A549 (cell line): Measurements from ENCODE around the gene IGLON5. TPM values are rescaled to one million over a fixed set of nuclear protein-coding genes. Genes with fewer than 3 reads are reported as not detected.

ENCODE experiments used
- ATAC-seq, 2 experiments: fragments of 200-7000 bp in 1 of 2; fragments of >200 bp in 1 of 2; cut with Nextera tagmentation in 1 of 2; cut with Tn5 transposase in 1 of 2; 3 replicates each; pipeline versions ENCODE4 v1.8.0 to v1.9.1; 2018 to 2020; ENCODE audit warnings: mild to moderate bottlenecking in 1 of 2, moderate library complexity in 1 of 2
- CTCF ChIA-PET: fragments of 300-600 bp; sonication (Branson Sonifier 250); formaldehyde crosslinking; extraction: SDS; loops from one replicate; lab custom pipeline; 2021; ENCODE audit warnings: antibody characterized with exemption, inconsistent platforms; lab: Yijun Ruan, JAX
- POLR2A ChIA-PET: fragments of 350-600 bp; formaldehyde crosslinking; extraction: SDS; loops from one replicate; lab custom pipeline; 2021; ENCODE audit warnings: antibody characterized with exemption, inconsistent platforms; lab: Yijun Ruan, JAX
- DNase-seq, 2 experiments: peaks; one replicate each; pipeline versions ENCODE4 v3.0.0 to v3.0.0-alpha.2; 2011 to 2016; ENCODE audit warnings: low read depth in 1 of 2, low spot score in 1 of 2
- FAIRE-seq: peaks from 2 replicates; lab custom pipeline; 2011; peaks lifted over from hg19 to GRCh38; lab: Jason Lieb, UNC
- H3K27ac ChIP-seq, 2 experiments: fragments of >200 bp; sonication (Bioruptor Twin); formaldehyde crosslinking; 3 replicates each; pipeline ENCODE4 v1.5.1; 2016 to 2017
- H3K4me1 ChIP-seq: fragments of >200 bp; sonication (Bioruptor Twin); formaldehyde crosslinking; 3 replicates; pipeline ENCODE4 v1.6.1; 2016
- H3K4me2 ChIP-seq: fragments of >200 bp; sonication (Bioruptor Twin); formaldehyde crosslinking; 3 replicates; pipeline ENCODE4 v1.6.1; 2016
- H3K4me3 ChIP-seq: fragments of >200 bp; sonication (Bioruptor Twin); formaldehyde crosslinking; 3 replicates; pipeline ENCODE4 v1.5.1; 2016
- H3K9me3 ChIP-seq: fragments of >200 bp; sonication (Bioruptor Twin); formaldehyde crosslinking; 3 replicates; pipeline ENCODE4 v1.6.1; 2016
- BHLHE40 ChIP-seq: IDR thresholded peaks from 2 replicates; pipeline ENCODE4 v1.6.1; 2012; ENCODE audit warnings: low read depth, low read length, inconsistent platforms
- CBX2 ChIP-seq: fragments of 200-600 bp; sonication (generic); IDR thresholded peaks from 2 replicates; pipeline ENCODE4 v1.6.1; 2016; ENCODE audit warnings: low read depth, mild to moderate bottlenecking, borderline replicate concordance
- CBX8 ChIP-seq: fragments of 200-600 bp; sonication (generic); IDR thresholded peaks from 2 replicates; pipeline ENCODE4 v1.6.1; 2016
- CEBPB ChIP-seq, 2 experiments: fragments of >200 bp in 1 of 2; sonication (Bioruptor Twin) in 1 of 2; formaldehyde crosslinking in 1 of 2; IDR thresholded peaks; 2 replicates each; pipeline ENCODE4 v1.6.1; 2012 to 2016
- ESRRA ChIP-seq: fragments of 150-350 bp; IDR thresholded peaks from 2 replicates; pipeline ENCODE4 v1.6.1; 2014; ENCODE audit warnings: mild to moderate bottlenecking, low read length, borderline replicate concordance
- FOSB ChIP-seq: fragments of 250-450 bp; sonication (Bioruptor Pico); IDR thresholded peaks from 2 replicates; pipeline ENCODE4 v1.5.0; 2020; ENCODE audit warnings: mild to moderate bottlenecking, moderate library complexity
- FOSL2 ChIP-seq, 2 experiments: fragments of 450-650 bp in 1 of 2; fragments of >200 bp in 1 of 2; sonication (Bioruptor Twin) in 1 of 2; formaldehyde crosslinking; IDR thresholded peaks; 2 replicates each; pipeline versions ENCODE4 v1.5.0 to v1.6.1; 2016 to 2020; ENCODE audit warnings: mild to moderate bottlenecking in 1 of 2, moderate library complexity in 1 of 2
- GATA3 ChIP-seq: IDR thresholded peaks from 2 replicates; pipeline ENCODE4 v1.6.1; 2012; ENCODE audit warnings: borderline replicate concordance
- HOXA7 ChIP-seq: fragments of 250-450 bp; sonication (Bioruptor Pico); IDR thresholded peaks from 2 replicates; pipeline ENCODE4 v1.5.0; 2020; ENCODE audit warnings: mild to moderate bottlenecking, moderate library complexity
- HOXB13 ChIP-seq: fragments of 250-450 bp; sonication (Bioruptor Pico); IDR thresholded peaks from 2 replicates; pipeline ENCODE4 v1.5.0; 2020; ENCODE audit warnings: low read depth, mild to moderate bottlenecking, moderate library complexity
- JUNB ChIP-seq: fragments of >200 bp; sonication (Bioruptor Twin); formaldehyde crosslinking; IDR thresholded peaks from 2 replicates; pipeline ENCODE4 v1.6.1; 2016
- KDM5A ChIP-seq: fragments of 200-600 bp; sonication (generic); IDR thresholded peaks from 2 replicates; pipeline ENCODE4 v1.6.1; 2016; ENCODE audit warnings: antibody characterized with exemption, mild to moderate bottlenecking
- MAFK ChIP-seq: fragments of 450-650 bp; IDR thresholded peaks from 2 replicates; pipeline ENCODE4 v1.6.1; 2014; ENCODE audit not compliant: partially characterized antibody
- PHF8 ChIP-seq: fragments of 200-600 bp; sonication (generic); IDR thresholded peaks from 2 replicates; pipeline ENCODE4 v1.6.1; 2016; ENCODE audit warnings: low read depth, mild to moderate bottlenecking, antibody characterized with exemption, moderate library complexity, borderline replicate concordance
- POLR2A ChIP-seq: IDR thresholded peaks from 2 replicates; pipeline ENCODE4 v1.6.1; 2012; ENCODE audit warnings: mild to moderate bottlenecking, low read length
- RCOR1 ChIP-seq: fragments of 150-350 bp; IDR thresholded peaks from 2 replicates; pipeline ENCODE4 v1.6.1; 2014; ENCODE audit warnings: antibody characterized with exemption, low read length, low read depth
- SMC3 ChIP-seq: fragments of >200 bp; sonication (Bioruptor Twin); formaldehyde crosslinking; IDR thresholded peaks from 3 replicates; pipeline ENCODE4 v1.6.1; 2018; ENCODE audit warnings: inconsistent platforms
- ZC3H11A ChIP-seq: fragments of 450-650 bp; IDR thresholded peaks from 2 replicates; pipeline ENCODE4 v1.6.1; 2014; ENCODE audit warnings: antibody characterized with exemption, mild to moderate bottlenecking
- ZFP36 ChIP-seq: fragments of 450-650 bp; IDR thresholded peaks from 2 replicates; pipeline ENCODE4 v1.6.1; 2014; ENCODE audit warnings: borderline replicate concordance; ENCODE audit not compliant: partially characterized antibody
- WGBS: methylation state at CpG from one replicate; pipeline ENCODE4 v1.1.6; 2017; ENCODE audit errors: missing lambda C conversion rate; 5-methylcytosine and 5-hydroxymethylcytosine counted together
- polyA minus RNA-seq: library from RNA; depleted of rRNA, polyadenylated mRNA; stranded (reverse); fragments of >200 nt; gene quantifications from 2 replicates; pipeline ENCODE4 v1.2.3, GENCODE V29; 2011; rRNA and poly(A)+ RNA removed
- polyA plus RNA-seq, 4 experiments: library from polyadenylated mRNA; depleted of rRNA in 3 of 4; stranded (reverse); fragments of >200 nt; fragmentation: RNase III in 1 of 4; extraction: RNeasy Plus Mini Kit Qiagen cat#74134 plus additional on column Dnase treatment in 1 of 4; gene quantifications; 2 replicates in 3 of 4; 3 replicates in 1 of 4; pipeline ENCODE4 v1.2.3, GENCODE V29; 2011 to 2017
- TF ChIP-seq, protein P1 (sequence below): fragments of >200 bp; sonication (Bioruptor Twin); formaldehyde crosslinking; IDR thresholded peaks from 3 replicates; pipeline ENCODE4 v1.6.1; 2016
- TF ChIP-seq, protein P2 (sequence below): fragments of 200-600 bp; sonication (generic); IDR thresholded peaks from 2 replicates; pipeline ENCODE4 v1.6.1; 2016; ENCODE audit warnings: antibody characterized with exemption, mild to moderate bottlenecking, moderate library complexity
- TF ChIP-seq, protein P3 (sequence below): fragments of 150-350 bp; IDR thresholded peaks from 2 replicates; pipeline ENCODE4 v1.6.1; 2014; ENCODE audit warnings: low read depth, mild to moderate bottlenecking, low read length

Gene IGLON5
- polyA plus RNA-seq (2011; rRNA removed) = 0.04 and 0.08 TPM in 2 replicates
- polyA plus RNA-seq (2012; cell fraction: cytosol; rRNA removed) = 0.01 and 0.03 TPM in 2 replicates
- polyA plus RNA-seq (2012; cell fraction: nucleus; rRNA removed) = 0.05 TPM in 1 of 2 replicates, not detected in the other
- 0.05 to 0.06 TPM in 2 of 3 replicates, not detected in the other for polyA plus RNA-seq (2017; fragmentation: RNase III; extraction: RNeasy Plus Mini Kit Qiagen cat#74134 plus additional on column Dnase treatment)
- not detected in 2 replicates for polyA minus RNA-seq

DNA sequence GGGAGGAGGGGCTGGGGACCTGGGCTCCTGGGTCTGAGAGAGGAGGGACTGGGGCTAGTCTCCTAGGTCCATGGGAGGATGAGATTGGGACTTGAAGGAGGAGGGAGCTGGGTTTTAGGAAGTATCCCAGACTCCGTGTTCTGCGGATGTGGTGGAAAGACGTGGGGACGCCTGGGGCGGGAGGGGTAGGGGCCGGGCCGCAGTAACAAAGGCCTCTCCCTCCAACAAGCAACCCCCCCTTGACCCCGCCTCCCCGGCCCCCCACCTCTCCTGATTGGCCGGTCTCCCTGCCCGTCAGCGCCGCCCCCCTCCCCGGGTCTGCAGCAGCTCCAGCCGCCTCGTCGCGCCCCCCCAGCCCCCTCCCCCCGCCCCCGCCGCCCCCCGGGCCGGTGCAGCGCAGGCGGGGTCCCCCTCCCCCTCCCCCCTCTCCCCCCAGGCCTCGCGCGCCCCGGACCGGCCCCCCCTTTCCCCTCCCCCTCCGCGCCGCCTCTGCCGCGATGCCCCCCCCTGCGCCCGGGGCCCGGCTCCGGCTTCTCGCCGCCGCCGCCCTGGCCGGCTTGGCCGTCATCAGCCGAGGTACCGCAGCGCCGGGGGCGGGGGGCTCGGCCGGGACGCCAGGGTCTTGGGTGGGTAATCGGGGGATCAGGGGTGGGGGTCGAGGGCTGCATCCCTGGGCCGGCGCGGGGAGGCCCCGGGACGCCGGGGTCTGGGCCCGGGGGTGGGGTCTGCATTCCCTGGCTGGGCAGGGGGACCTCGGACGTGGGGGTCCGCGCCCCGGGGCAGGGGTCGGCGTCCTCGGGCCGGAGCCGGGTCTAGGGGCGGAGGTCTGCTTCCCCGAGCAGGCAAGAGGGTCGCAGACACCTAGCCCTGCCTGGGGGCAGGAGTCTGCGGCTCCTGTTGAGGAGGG is at the start of gene IGLON5:
Gene IGLON5 (plus strand): TSS at position 294 of the 907 bp plus-strand sequence. CDS start 204 bp downstream, at position 498.
- no peaks in the 10 kb centered on the region for H3K4me1 ChIP-seq
- WGBS = 8% methylated on average over 8 of the region's 76 CpGs
- ChIA-PET CTCF (no interaction called here), POLR2A (no interaction called here)
- no peak for ATAC-seq
- peaks cover 26% of the 10 kb centered on the region for H3K9me3 ChIP-seq
- peak within 1 kb of the TSS; percentile 60 for H3K4me2 ChIP-seq
- no peak for FAIRE-seq
- DNase-seq = no peak
- peak within 1 kb of the TSS; percentile 25; the same call in 2 of the 3 replicates for H3K4me3 ChIP-seq
- TF ChIP-seq POLR2A = no peak
- TF ChIP-seq, protein P1, sequence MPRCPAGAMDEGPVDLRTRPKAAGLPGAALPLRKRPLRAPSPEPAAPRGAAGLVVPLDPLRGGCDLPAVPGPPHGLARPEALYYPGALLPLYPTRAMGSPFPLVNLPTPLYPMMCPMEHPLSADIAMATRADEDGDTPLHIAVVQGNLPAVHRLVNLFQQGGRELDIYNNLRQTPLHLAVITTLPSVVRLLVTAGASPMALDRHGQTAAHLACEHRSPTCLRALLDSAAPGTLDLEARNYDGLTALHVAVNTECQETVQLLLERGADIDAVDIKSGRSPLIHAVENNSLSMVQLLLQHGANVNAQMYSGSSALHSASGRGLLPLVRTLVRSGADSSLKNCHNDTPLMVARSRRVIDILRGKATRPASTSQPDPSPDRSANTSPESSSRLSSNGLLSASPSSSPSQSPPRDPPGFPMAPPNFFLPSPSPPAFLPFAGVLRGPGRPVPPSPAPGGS = no peak
- TF ChIP-seq ZFP36 = no peak
- TF ChIP-seq MAFK = no peak
- TF ChIP-seq ZC3H11A = no peak
- no peak for TF ChIP-seq SMC3
- TF ChIP-seq CBX2 = no peak
- TF ChIP-seq RCOR1 = no peak
- TF ChIP-seq CEBPB (IDR thresholded peaks at IDR 0.05) = no peak
- H3K27ac ChIP-seq = peak within 1 kb of the TSS in 1 of 2 experiments; percentile 62; a peak in 2 of 6 replicates

DNA sequence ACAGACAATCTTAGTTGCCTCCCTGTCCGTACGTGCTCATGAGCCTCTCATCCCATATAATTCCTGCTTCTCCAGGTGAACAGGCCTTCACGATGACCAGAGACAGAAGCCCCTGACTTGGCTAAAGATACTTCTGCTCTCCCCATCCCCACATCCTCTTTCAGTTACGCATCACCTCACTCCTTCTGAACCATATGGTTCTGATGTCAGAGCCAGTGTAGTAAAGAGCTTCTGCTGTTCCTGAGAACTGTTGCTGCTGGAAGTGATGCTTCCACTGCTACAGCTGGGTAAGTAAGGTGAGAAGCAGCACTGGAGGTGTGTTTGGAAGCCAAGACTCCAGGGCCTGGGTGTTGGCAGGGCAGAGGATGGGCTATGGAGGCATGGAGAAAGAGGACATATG is 47.6 kb upstream of the IGLON5 start:
- ATAC-seq = no peak
- CTCF ChIA-PET = no interaction called here

DNA sequence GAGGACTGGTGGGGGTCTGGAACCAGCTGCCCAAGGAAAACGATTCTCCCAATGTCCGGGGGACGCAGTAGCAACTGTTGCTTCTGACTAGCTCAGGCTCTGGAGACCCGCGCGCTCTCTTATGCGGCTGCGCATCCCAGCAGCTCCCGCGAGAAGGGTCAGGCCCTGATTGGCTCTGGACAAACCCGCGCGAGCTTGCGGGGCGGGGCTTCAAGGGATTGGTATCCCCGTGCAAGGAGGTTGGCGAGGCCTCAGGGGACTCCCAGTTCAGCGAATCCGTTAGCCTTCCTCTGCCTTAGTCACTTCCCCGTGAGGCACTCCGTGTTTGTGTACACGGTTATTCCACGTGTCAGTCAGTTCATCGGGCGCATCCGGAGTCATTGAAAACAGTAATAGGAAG is 40.4 kb upstream of the IGLON5 start:
- Histone ChIP-seq H3K4me2 (no peak overlapping the region), H3K9me3 (no peaks in the 10 kb centered on the region), H3K27ac (no peak overlapping the region), H3K4me1 (peaks cover 12% of the 10 kb centered on the region; the same call in 2 of the 3 replicates), H3K4me3 (no peak overlapping the region)
- CTCF ChIA-PET = interaction anchor here (1.0 kb wide), 1 partner anchor 11 kb away, joined by 3 read pairs; no protein-coding TSS in a partner anchor
- DNase-seq = no peak
- 84% methylated on average over 26 of the region's 26 CpGs for WGBS
- TF ChIP-seq HOXA7 = no peak
- TF ChIP-seq GATA3 = no peak
- no peak for TF ChIP-seq ESRRA
- TF ChIP-seq FOSB (CRISPR knock-in tag) = no peak
- no peak for TF ChIP-seq KDM5A
- TF ChIP-seq PHF8 = no peak
- no peak for TF ChIP-seq JUNB
- no peak for TF ChIP-seq POLR2A
- TF ChIP-seq, protein P2, sequence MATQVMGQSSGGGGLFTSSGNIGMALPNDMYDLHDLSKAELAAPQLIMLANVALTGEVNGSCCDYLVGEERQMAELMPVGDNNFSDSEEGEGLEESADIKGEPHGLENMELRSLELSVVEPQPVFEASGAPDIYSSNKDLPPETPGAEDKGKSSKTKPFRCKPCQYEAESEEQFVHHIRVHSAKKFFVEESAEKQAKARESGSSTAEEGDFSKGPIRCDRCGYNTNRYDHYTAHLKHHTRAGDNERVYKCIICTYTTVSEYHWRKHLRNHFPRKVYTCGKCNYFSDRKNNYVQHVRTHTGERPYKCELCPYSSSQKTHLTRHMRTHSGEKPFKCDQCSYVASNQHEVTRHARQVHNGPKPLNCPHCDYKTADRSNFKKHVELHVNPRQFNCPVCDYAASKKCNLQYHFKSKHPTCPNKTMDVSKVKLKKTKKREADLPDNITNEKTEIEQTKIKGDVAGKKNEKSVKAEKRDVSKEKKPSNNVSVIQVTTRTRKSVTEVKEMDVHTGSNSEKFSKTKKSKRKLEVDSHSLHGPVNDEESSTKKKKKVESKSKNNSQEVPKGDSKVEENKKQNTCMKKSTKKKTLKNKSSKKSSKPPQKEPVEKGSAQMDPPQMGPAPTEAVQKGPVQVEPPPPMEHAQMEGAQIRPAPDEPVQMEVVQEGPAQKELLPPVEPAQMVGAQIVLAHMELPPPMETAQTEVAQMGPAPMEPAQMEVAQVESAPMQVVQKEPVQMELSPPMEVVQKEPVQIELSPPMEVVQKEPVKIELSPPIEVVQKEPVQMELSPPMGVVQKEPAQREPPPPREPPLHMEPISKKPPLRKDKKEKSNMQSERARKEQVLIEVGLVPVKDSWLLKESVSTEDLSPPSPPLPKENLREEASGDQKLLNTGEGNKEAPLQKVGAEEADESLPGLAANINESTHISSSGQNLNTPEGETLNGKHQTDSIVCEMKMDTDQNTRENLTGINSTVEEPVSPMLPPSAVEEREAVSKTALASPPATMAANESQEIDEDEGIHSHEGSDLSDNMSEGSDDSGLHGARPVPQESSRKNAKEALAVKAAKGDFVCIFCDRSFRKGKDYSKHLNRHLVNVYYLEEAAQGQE = no peak
- FAIRE-seq = no peak
- POLR2A ChIA-PET = no interaction called here
- ATAC-seq = no peak

More for the DNA sequence above, 47.6 kb upstream of the IGLON5 start:
- DNase-seq = no peak
- 15% methylated on average over 4 of the region's 4 CpGs for WGBS
- POLR2A ChIA-PET = no interaction called here
- Histone ChIP-seq H3K4me1 (no peaks in the 10 kb centered on the region), H3K4me3 (no peak overlapping the region), H3K27ac (no peak overlapping the region), H3K9me3 (peaks cover 11% of the 10 kb centered on the region; the same call in 1 of the 3 replicates), H3K4me2 (no peak overlapping the region)
- TF ChIP-seq CBX8 (no peak), BHLHE40 (no peak), FOSL2 (IDR thresholded peaks at IDR 0.05) (no peak), FOSL2 (CRISPR knock-in tag; IDR thresholded peaks at IDR 0.05) (no peak), HOXB13 (no peak), POLR2A (no peak)
- TF ChIP-seq, protein P3, sequence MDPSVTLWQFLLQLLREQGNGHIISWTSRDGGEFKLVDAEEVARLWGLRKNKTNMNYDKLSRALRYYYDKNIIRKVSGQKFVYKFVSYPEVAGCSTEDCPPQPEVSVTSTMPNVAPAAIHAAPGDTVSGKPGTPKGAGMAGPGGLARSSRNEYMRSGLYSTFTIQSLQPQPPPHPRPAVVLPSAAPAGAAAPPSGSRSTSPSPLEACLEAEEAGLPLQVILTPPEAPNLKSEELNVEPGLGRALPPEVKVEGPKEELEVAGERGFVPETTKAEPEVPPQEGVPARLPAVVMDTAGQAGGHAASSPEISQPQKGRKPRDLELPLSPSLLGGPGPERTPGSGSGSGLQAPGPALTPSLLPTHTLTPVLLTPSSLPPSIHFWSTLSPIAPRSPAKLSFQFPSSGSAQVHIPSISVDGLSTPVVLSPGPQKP = no peak
- no peak for FAIRE-seq
